IMR-90 (cell line): ENCODE measurements around the gene VPS13A.
"Not testable (repeated sequence)": the region's sequence is repeated elsewhere in the genome, so short reads cannot be mapped to it uniquely, and the experiment has no call there.

Experiments used
- CTCF ChIP-seq: conservative IDR thresholded peaks from 2 replicates; pipeline ENCODE4 v1.5.1; 2012; ENCODE audit warnings: mild to moderate bottlenecking, low read depth, low read length, improper control_type of control experiment
- POLR2A ChIP-seq: IDR thresholded peaks from 2 replicates; pipeline ENCODE4 v1.6.1; 2012; ENCODE audit warnings: mild to moderate bottlenecking, low read depth, low read length
- RAD21 ChIP-seq: IDR thresholded peaks from 2 replicates; pipeline ENCODE4 v1.6.1; 2012; ENCODE audit warnings: low read length, improper control_type of control experiment
- RCOR1 ChIP-seq: IDR thresholded peaks from 2 replicates; pipeline ENCODE4 v1.6.1; 2012; ENCODE audit warnings: mild to moderate bottlenecking, low read length, improper control_type of control experiment; ENCODE audit not compliant: insufficient replicate concordance
- SMC3 ChIP-seq: fragments of 150-350 bp; IDR thresholded peaks from 2 replicates; pipeline ENCODE4 v1.6.1; 2016; ENCODE audit warnings: low read depth, mild to moderate bottlenecking, antibody characterized with exemption, low read length, moderate library complexity
- TF ChIP-seq, protein P1 (sequence below): fragments of 150-350 bp; IDR thresholded peaks from 2 replicates; pipeline ENCODE4 v1.6.1; 2016; ENCODE audit warnings: low read depth, mild to moderate bottlenecking, low read length, moderate library complexity, borderline replicate concordance
- TF ChIP-seq, protein P2 (sequence below): fragments of 150-350 bp; IDR thresholded peaks from 2 replicates; pipeline ENCODE4 v1.6.1; 2017; ENCODE audit warnings: mild to moderate bottlenecking, antibody characterized with exemption, low read length, low read depth

- TF ChIP-seq POLR2A, CTCF, SMC3, RAD21, RCOR1: not testable (repeated sequence)
- TF ChIP-seq, protein P1, sequence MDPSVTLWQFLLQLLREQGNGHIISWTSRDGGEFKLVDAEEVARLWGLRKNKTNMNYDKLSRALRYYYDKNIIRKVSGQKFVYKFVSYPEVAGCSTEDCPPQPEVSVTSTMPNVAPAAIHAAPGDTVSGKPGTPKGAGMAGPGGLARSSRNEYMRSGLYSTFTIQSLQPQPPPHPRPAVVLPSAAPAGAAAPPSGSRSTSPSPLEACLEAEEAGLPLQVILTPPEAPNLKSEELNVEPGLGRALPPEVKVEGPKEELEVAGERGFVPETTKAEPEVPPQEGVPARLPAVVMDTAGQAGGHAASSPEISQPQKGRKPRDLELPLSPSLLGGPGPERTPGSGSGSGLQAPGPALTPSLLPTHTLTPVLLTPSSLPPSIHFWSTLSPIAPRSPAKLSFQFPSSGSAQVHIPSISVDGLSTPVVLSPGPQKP, result not testable (repeated sequence)
- TF ChIP-seq, protein P2, sequence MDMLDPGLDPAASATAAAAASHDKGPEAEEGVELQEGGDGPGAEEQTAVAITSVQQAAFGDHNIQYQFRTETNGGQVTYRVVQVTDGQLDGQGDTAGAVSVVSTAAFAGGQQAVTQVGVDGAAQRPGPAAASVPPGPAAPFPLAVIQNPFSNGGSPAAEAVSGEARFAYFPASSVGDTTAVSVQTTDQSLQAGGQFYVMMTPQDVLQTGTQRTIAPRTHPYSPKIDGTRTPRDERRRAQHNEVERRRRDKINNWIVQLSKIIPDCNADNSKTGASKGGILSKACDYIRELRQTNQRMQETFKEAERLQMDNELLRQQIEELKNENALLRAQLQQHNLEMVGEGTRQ, result not testable (repeated sequence)
These were observed 263.8 kb downstream of the VPS13A start for GRCh38 chr9:77441124-77441523.
